ENCODE results near the gene TOP3B. TPM values are rescaled to one million over a fixed set of nuclear protein-coding genes. Genes with fewer than 3 reads are reported as not detected.

TOP3B gene
- total RNA-seq, 1 experiment from 2014 or later: 24.9 TPM

DNA sequence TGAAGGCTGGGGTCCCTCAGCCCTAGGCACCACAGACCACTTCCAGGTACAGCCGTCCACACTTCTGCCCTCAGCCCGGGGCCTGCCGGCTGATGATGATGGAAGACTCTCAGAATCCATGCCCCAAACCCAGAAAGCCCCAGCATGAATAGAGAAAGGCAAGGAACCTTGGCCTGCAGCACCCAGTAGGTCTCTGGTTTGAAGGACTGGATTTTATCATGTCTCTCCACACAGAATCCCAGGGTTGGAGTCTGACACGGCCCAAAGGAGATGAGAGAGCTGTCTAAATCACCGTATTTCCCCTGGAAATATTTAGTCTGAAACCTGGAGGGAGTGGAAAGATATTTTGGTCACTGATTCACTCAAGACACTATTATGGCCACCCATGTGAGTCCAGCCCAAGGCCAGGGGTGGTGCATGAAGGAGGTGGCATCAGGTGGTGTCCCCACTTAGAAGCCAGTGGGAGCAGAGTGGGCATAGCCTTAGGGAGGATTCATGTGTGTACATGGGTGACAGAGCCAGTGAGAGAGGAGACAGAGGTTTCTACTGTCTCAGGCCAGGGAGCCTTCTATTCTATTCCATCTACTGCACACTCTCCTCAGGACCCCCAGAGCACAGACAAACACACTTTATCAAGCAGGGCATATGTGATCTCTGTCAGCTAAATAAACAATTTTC, 14.0 kb downstream of the TOP3B start:
- no peak for DNase-seq (ENCODE audit: low read depth, low spot score)
- in situ Hi-C loops (cut with HindIII; ENCODE audit: low pct_unique_long_range_greater_than_20kb, low sequenced_read_pairs): no loop called here

DNA sequence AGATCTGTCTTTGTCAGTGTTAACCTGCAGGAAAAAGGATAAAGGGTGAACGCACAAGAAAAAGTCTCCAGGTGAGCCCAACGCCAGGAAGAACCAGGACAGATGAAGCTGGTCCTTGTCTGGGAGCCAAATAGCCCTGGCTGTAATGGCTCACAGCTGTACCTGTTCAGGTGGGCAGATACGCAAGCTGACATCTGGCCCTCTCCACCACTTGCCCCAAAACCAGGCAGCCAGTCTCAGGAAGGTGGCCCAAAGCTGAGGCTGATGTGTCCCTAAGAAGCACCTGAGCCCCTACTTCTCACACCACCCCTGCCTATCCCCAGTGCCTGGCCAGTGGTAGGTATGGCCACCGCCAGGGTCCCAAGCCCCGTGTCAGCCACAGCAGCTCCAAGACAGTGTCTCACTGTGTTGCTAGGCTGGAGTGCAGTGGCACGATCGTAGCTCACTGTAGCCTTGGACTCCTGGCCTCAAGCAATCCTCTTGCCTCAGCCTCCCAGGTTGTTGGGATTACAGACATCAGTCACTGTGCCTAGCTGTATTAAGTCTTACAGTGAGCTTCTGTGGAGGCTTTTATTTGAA, 14.8 kb downstream of the TOP3B start:
- DNase-seq (ENCODE audit: low read depth, low spot score): no peak
- in situ Hi-C loops (cut with HindIII; ENCODE audit: low pct_unique_long_range_greater_than_20kb, low sequenced_read_pairs): no loop called here

DNA sequence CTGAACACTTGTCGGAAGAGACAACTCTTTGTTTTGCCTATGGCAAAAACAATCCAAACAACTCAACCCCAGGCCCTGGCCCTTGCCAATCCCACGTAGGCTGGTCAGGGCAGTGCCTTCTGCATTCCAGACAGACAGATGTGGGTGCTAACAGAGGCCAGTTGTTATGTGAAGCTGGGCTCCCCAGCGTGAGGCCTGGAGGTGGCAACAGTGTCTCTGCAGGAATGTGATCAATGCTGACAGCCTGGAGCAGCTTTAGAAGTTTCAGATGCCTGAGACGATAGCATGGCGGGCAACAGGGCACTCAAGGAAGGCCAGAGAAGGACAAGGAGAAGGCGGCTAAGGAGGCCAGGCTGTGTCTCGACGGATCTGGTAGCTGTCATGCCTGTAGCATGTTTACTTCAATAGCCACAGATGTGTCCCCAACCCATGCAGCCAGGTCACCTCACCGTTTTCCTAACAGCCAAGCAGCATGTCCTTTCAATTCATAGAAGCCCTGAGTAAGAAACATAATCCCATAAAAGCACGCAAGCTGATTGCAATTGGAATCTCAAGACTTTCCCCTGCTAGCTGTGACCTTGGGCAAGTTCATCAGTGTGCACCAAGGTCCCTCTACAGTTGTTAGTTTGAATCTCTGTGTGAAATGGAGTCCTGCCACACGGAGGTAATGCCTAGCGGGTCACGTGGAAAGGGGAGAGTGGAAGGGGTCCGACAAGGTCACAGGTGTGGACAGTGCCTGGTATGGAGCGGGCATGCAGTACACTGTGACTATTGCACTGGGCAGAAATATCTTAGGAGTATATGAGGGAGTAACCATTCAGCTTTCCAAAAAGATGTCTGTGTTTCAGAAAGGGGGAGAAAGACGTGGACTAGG, 15.7 kb downstream of the TOP3B start:
- no peak for DNase-seq (ENCODE audit: low read depth, low spot score)
- in situ Hi-C loops (cut with HindIII; ENCODE audit: low pct_unique_long_range_greater_than_20kb, low sequenced_read_pairs): no loop called here

DNA sequence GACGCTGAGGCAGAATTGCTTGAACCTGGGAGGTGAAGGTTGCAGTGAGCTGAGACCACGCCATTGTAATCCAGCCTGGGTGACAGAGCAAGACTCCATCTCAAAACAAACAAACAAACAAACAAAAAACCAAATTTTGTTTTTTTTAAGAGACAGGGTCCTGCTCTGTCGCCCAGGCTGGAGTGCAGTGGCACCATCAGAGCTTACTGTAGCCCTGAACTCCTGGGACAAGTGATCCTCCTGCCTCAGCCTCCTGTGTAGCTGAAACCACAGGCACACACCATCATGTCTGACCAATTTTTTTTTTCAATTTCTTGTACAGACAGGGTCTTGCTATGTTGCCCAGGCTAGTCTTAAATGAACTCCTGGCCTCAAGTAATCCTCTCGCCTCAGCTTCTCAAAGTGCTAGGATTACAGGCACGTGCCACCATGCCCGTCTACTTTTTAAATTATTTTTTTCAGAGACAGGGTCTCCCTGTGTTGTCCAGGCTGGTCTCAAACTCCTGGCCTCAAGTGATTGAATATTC, 16.8 kb downstream of the TOP3B start:
- no peak for DNase-seq (ENCODE audit: low read depth, low spot score)
- in situ Hi-C loops (cut with HindIII; ENCODE audit: low pct_unique_long_range_greater_than_20kb, low sequenced_read_pairs): no loop called here

DNA sequence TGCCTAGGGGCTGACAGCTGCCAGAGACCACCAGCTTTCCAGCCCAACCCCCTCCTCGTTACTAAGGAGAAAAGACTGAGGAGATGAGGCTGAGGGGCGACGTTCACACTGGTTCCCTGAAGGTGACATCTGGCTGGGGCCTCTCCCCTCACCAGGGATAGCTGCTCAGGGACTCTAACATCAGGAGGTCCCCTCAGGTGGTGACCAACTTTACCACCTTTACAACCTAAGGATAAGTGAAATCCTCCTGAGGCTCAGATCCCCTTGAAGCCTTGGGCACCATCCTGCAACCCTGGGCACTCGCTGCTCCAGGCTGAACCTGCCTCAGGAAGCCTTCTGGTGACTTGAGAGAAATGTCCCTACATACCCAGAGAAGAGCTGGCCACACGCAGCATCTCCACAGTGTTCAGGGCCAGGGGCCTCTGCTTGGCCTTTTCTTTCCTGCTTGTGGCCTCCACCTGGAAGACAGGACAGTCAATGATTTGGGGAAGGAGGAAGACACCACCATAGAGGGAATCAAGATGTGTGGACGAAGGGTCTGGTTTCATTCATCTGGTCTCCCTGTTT, 17.6 kb downstream of the TOP3B start:
- in situ Hi-C loops (cut with HindIII; ENCODE audit: low pct_unique_long_range_greater_than_20kb, low sequenced_read_pairs): no loop called here
- DNase-seq (ENCODE audit: low read depth, low spot score): no peak

DNA sequence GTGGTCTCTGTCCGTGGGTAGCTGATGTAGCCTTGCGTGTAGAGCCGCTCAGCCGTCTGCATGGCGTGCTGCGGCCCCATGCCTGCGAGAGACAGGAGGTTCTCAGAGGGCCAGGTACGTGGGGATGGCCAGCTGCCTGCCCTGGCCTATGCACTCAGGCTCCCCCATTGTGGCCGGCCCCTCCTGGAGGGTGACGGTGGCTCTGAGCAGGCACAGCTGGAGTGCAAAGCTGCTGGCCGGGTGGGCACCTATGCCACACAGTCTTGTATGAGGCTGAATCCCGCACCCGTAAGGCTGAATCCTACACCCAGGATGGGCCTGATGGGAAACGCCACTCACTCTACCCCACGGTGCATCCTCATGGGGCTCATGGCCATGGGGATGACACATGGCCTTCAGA, 18.4 kb downstream of the TOP3B start:
- in situ Hi-C loops (cut with HindIII; ENCODE audit: low pct_unique_long_range_greater_than_20kb, low sequenced_read_pairs): no loop called here
- DNase-seq (ENCODE audit: low read depth, low spot score): no peak

DNA sequence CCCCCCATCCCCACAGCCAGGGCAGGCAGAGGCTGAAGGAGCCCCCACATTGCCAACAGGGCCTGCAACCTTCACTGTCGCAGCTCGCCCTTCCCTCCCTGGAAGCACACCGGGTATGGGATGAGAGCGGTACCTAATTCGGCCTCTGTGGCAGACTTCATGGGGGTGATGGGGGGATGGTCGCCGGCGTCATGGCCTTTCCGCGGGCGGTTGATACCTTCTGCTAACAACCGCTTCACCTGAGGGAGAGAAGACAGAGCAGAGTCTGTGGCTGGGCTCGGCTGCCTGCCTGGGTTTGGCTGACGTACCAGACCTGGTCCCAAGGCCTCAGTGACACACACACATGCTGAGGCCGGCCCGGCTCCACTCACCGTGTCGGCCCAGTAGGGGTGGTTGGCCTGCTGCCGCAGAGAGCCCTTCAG, 18.8 kb downstream of the TOP3B start:
- DNase-seq (ENCODE audit: low read depth, low spot score): no peak
- in situ Hi-C loops (cut with HindIII; ENCODE audit: low pct_unique_long_range_greater_than_20kb, low sequenced_read_pairs): no loop called here

DNA sequence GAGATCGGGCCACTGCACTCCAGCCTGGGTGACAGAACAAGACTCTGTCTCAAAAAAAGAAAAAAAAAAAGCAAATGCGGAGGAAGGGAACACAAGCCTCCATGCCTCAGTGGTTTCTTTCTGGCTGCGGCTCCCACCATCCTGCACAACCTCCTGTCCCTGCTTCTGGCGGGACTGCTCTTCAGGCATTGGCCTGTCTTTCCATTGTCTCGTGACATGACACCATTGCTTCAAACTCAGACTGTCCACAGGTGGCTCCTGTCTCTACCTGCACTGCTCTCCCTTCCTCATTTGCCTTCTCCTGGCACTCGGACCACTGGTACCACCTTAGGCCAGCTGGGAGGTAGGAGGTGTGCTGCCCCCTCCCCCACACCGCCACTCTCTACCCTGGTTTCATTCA, 19.3 kb downstream of the TOP3B start:
- in situ Hi-C loops (cut with HindIII; ENCODE audit: low pct_unique_long_range_greater_than_20kb, low sequenced_read_pairs): no loop called here
- DNase-seq (ENCODE audit: low read depth, low spot score): no peak

DNA sequence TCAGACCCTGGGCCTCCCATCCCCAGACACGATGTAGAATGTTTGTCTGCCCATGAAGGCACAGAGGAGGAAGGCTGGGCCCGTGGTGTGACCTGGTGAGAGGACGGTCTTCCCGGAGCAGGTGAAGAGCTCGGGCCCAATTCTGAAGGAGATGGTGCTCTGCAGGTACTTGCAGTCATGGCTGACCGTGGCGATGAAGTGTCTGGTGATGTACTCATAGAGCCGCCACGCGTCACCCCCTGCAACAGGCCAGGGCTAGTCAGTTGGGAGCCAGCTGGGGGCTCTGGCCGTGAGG, 20.0 kb downstream of the TOP3B start:
- in situ Hi-C loops (cut with HindIII; ENCODE audit: low pct_unique_long_range_greater_than_20kb, low sequenced_read_pairs): no loop called here
- DNase-seq (ENCODE audit: low read depth, low spot score): no peak

DNA sequence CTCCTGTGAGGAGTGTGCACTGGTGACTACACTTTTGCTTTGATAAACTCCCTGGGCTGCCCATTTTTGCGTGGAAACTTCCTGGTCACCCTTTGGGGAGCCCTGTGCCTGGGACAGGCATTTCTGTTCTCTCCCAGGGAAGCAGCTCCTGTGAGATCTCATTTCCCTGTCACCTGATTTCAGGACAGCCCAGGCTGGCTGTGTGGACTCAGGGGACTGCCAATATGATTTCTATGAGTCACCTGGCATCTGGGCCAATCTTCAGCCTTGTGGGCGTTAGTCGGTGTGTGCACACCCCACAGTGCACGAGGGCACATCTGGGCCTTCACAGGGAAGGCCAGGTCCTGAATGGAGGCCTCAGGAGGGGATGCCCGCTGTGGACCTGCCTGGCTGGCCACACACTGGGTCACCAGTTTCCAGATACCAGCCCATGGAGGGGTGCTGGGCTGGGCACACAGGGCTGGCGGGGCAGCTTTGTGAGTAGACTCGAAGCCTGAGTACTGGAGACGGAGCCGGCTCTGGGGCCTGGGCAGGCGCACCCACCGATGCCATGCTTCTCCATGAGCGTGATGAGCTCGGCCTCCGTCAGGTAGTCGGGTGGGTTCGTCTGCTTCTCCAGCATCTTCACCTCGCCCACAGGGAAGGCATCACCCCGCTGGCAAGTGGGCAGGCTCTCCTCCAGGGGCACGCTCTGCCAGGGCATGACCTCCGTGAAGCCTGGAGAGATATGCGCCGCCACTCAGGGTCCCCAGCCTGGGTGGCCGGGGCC, 20.5 kb downstream of the TOP3B start:
- no peak for DNase-seq (ENCODE audit: low read depth, low spot score)
- in situ Hi-C loops (cut with HindIII; ENCODE audit: low pct_unique_long_range_greater_than_20kb, low sequenced_read_pairs): no loop called here

DNA sequence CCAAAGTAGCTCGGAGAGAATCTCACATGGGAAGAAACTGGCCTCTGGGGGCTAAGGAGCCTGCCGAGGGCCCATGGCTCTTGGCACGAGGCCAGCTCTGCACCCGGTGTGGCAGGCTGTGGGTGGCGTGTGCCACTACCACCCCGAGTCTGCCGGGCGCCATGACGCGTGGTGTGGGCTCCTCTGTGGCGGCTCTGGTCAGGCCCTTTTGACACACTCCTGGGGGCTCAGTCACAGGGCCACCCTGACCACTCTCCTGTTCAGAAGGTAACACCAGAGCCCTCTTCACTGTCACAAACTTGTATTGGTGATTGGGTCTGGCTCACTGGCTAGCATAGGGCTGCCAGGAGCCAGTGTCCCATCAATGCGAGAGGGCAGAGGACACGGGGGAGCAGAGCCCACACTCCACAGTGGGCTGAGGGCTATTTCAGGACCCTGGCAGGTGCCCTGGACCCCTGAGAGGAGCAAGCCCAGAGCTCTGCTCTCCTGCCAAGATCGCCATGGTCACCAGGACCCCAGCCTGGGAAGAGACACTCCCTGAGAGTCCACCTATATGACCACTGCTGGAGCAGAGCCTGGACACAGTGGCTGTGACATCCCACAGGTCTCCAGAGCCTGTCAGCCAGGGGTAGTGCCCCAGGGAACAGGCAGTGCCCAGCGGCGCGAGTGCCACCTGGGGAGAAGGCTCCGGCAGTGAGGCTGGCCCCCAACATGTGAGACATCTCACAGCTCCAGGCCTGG, 21.3 kb downstream of the TOP3B start:
- in situ Hi-C loops (cut with HindIII; ENCODE audit: low pct_unique_long_range_greater_than_20kb, low sequenced_read_pairs): no loop called here
- no peak for DNase-seq (ENCODE audit: low read depth, low spot score)

DNA sequence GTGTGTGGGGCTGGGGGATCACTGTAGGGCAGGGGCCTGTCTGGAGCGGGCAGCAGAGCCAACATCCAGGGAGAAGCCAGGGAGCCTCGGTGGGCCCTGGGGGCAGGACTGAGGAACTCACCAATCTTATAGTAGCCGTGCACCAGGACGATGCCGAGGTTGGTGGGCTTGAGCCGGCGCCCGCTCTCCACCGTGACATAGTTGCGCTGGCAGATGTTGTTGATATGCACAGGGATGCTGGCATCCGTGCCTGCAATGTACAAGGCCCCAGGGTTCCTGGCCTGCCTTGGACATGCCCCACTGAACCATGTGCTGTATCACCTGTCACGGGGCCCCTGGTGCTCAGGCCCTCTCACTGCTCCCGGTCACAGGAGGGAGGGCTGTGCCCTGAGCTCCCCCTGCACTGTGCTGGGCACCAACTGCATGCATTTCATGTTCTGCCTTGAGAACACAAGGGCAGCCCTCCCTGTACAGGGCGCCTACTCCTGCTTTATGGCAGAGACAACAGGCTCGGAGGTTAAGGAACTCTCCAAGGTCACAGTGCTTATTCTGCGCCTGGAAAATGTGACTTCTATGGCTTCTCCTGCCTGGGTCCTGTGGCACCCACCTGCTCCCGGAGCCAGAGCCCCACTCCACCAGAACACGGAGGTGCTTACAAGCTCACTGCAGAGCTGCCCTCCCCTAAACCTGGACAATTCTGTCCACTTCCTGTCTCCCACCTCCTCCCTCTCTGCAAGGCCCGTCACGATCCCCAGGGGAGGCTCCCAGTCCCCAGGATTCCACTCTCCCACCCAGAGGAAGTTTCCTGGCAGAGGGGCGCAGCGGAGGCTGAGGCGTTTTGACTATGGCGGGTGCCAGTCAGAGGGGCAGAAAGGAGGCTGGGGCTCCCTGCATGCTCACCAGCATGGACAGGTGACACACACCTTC, 22.1 kb downstream of the TOP3B start:
- in situ Hi-C loops (cut with HindIII; ENCODE audit: low pct_unique_long_range_greater_than_20kb, low sequenced_read_pairs): no loop called here
- no peak for DNase-seq (ENCODE audit: low read depth, low spot score)

DNA sequence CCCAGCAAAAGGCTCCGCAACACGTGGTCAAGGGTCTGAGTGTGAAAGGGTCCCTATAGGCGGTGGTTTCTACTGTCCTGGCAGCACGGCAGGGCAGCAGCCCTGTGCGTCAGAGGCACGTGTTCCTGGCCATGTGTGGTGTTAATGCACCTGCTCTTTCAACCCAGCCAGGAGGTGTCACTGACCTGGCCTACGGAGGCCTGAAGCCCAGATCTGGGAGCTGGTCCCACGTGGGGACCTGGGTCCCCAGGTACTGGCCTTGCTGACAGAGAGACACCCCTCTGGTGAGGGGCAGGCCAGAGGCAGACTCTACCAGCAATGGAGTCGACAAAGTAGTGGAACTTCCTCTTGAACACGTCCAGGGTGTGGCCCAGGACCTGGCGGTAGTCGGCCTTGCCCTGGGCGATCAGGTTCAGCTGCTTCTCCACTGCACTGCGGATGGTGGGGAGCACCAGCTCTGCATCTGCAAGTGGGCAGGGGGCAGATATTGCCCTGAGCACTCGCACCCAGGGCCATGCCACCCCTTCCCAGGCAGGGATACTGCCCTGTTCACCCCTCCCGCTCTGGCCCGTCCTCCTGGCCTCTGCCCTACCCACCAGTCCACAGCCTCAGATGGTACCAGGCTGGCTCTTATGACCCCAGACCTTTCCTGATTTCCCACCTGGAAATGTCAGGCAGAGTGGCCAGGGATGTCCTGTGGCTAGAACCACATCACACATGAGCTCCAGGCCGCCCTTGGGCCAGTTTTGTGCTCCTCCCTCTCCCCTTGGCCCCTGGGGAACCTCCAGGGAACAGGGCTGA, 23.1 kb downstream of the TOP3B start:
- DNase-seq (ENCODE audit: low read depth, low spot score): no peak
- in situ Hi-C loops (cut with HindIII; ENCODE audit: low pct_unique_long_range_greater_than_20kb, low sequenced_read_pairs): no loop called here

DNA sequence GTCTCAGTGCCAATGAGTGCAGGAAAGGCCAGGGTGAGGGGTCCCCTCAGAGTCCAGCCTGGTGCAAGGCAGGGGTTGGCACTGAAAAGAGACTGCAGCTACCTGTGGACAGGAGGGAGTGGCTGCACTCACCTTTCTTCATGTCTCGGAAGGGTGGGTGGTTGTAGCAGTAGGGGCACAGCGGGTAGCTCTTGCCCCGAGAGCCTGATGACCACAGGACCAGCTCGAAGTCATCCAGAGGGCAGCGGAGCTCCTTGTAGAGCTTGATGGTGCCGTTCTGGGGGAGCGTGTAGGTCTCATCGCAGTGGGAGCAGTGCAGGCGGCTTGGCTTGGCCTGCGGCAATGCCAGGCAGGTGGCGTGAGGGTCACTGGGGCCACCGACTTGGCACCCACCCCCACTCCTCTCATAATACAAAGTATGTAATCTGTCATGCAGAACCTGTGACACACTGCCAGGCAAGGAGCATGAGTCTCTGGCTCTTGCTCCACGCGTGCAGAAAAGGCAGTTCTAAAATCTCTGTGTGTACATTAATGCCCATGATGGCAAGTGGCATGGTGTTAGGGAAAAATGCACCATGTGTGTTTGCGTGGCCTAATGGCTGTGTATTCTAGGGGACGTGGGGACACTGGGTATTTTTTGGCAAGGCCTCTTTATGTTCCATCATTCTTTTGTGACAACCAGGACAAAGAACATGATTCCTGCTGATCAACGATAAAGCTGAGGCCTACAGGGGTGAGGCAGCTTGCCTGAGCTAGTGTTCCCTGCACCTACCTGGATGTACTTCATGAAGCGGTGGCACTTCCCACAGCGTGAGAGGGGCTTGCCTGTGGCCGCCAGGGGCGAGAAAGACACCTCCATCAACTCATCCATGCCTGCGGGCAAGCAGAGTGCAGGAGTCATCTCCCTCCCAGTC, 24.0 kb downstream of the TOP3B start:
- in situ Hi-C loops (cut with HindIII; ENCODE audit: low pct_unique_long_range_greater_than_20kb, low sequenced_read_pairs): no loop called here
- DNase-seq (ENCODE audit: low read depth, low spot score): no peak
